ENCODE results near the gene CCDC89. TPM values are rescaled to one million over a fixed set of nuclear protein-coding genes. Genes with fewer than 3 reads are reported as not detected.
"Not testable (repeated sequence)": the region's sequence is repeated elsewhere in the genome, so short reads cannot be mapped to it uniquely, and the experiment has no call there.

The CCDC89 gene
- total and polyA plus RNA-seq, 7 donors: 0.13 to 2.0 (median 0.31) TPM; not detected in 1

GRCh38 chr11:85661972-85662664 is 23.9 kb downstream of the CCDC89 start:
- intact Hi-C loops (cut with DNase I): loop anchor here in 1 of 2 donors (5.0 kb wide), 1 partner anchor 35 kb away; the partner anchor contains the start of genes DLG2 and TMEM126B
- Histone ChIP-seq H3K27ac (peak overlapping the region; percentile 34), H3K4me1 (peaks cover 47% of the 10 kb centered on the region)

GRCh38 chr11:85658180-85658579 is 27.8 kb downstream of the CCDC89 start:
- ATAC-seq: no peak
- no peaks in the 10 kb centered on the region for H3K9me3 ChIP-seq
- no peak for DNase-seq
- peaks cover 0 to 84% of the 10 kb centered on the region in 2 donors for H3K36me3 ChIP-seq (ENCODE audit: insufficient read depth in 1 of 2, low read depth in 1 of 2)
- H3K4me1 ChIP-seq: peaks cover 52% of the 10 kb centered on the region
- intact Hi-C loops (cut with DNase I): no loop called here
- TF ChIP-seq, protein P1, sequence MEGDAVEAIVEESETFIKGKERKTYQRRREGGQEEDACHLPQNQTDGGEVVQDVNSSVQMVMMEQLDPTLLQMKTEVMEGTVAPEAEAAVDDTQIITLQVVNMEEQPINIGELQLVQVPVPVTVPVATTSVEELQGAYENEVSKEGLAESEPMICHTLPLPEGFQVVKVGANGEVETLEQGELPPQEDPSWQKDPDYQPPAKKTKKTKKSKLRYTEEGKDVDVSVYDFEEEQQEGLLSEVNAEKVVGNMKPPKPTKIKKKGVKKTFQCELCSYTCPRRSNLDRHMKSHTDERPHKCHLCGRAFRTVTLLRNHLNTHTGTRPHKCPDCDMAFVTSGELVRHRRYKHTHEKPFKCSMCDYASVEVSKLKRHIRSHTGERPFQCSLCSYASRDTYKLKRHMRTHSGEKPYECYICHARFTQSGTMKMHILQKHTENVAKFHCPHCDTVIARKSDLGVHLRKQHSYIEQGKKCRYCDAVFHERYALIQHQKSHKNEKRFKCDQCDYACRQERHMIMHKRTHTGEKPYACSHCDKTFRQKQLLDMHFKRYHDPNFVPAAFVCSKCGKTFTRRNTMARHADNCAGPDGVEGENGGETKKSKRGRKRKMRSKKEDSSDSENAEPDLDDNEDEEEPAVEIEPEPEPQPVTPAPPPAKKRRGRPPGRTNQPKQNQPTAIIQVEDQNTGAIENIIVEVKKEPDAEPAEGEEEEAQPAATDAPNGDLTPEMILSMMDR (IDR thresholded peaks at IDR 0.05): no peak
- no peak overlapping the region for H3K4me3 ChIP-seq
- no peaks in the 10 kb centered on the region for H3K27me3 ChIP-seq (ENCODE audit: insufficient read depth in 3 of 3, low read length in 2 of 3)
- no peak overlapping the region for H3K27ac ChIP-seq
- WGBS, 3 donors: 31 to 60% (median 47%) methylated on average over 1 of the region's 1 CpG

More at GRCh38 chr11:85661972-85662664, 23.9 kb downstream of the CCDC89 start:
- DNase-seq (no peak), ATAC-seq (no peak)
- Histone ChIP-seq H3K9me3 (no peaks in the 10 kb centered on the region), H3K27me3 (ENCODE audit: insufficient read depth in 3 of 3, low read length in 2 of 3) (no peaks in the 10 kb centered on the region), H3K4me3 (peak overlapping the region; percentile 94), H3K36me3 (ENCODE audit: insufficient read depth in 1 of 2, low read depth in 1 of 2) (peaks cover 0 to 45% of the 10 kb centered on the region in 2 donors)
- TF ChIP-seq, protein P1 (IDR thresholded peaks at IDR 0.05): no peak
- WGBS, 3 donors: 5 to 9% (median 7%) methylated on average over 4 of the region's 4 CpGs

DNA sequence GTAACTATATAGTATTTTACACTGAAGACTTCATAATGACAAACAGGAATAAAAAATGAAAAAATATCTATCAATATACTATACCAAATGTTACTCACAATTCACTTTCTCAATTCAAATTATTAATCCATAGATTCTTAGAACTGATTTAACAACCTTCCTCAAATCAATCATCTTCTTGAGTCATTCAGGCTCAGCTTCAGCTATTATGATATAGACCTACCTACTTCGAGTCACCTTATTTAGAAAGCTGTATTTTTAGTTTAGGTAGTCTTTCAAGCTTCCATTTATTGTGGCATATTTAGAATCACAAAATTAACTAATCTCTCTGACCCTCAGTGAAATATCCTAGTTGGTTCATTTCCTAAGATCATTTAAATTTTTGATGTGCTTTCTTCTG is 29.2 kb downstream of the CCDC89 start:
- DNase-seq (no peak), ATAC-seq (no peak)
- H3K4me3 ChIP-seq: no peak overlapping the region
- intact Hi-C loops (cut with DNase I): no loop called here
- TF ChIP-seq, protein P1 (IDR thresholded peaks at IDR 0.05): no peak
- H3K27ac ChIP-seq: no peak overlapping the region
- H3K4me1 ChIP-seq: peaks cover 47% of the 10 kb centered on the region
- WGBS, 3 donors: 84 to 91% (median 87%) methylated on average over 1 of the region's 1 CpG
- H3K36me3 ChIP-seq (ENCODE audit: insufficient read depth in 1 of 2, low read depth in 1 of 2): peaks cover 0 to 91% of the 10 kb centered on the region in 2 donors
- H3K27me3 ChIP-seq (ENCODE audit: insufficient read depth in 3 of 3, low read length in 2 of 3): no peaks in the 10 kb centered on the region
- no peaks in the 10 kb centered on the region for H3K9me3 ChIP-seq

DNA sequence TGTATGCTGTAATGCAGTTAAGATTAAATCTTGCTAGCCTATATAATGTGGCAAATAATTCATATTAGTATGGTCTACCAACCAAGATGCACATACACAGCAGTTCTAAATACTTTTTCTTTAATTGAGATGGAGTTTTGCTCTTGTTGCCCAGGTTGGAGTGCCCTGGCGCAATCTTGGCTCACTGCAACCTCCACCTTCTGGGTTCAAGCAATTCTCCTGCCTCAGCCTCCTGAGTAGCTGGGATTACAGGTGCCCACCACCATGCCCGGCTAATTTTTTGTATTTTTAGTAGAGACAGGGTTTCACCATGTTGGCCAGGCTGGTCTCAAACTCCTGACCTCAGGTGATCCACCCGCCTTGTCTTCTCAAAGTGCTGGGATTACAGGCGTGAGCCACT is 31.7 kb downstream of the CCDC89 start:
- DNase-seq; H3K27ac ChIP-seq; H3K4me3 ChIP-seq; ATAC-seq; H3K9me3 ChIP-seq; intact Hi-C loops (cut with DNase I); H3K27me3 ChIP-seq (ENCODE audit: insufficient read depth in 3 of 3, low read length in 2 of 3): not testable (repeated sequence)
- peaks cover 26% of the 10 kb centered on the region for H3K4me1 ChIP-seq
- peaks cover 0 to 76% of the 10 kb centered on the region in 2 donors for H3K36me3 ChIP-seq (ENCODE audit: insufficient read depth in 1 of 2, low read depth in 1 of 2)
- 95 to 99% (median 98%) methylated on average over 3 to 4 of the region's 4 CpGs for WGBS, 3 donors

DNA sequence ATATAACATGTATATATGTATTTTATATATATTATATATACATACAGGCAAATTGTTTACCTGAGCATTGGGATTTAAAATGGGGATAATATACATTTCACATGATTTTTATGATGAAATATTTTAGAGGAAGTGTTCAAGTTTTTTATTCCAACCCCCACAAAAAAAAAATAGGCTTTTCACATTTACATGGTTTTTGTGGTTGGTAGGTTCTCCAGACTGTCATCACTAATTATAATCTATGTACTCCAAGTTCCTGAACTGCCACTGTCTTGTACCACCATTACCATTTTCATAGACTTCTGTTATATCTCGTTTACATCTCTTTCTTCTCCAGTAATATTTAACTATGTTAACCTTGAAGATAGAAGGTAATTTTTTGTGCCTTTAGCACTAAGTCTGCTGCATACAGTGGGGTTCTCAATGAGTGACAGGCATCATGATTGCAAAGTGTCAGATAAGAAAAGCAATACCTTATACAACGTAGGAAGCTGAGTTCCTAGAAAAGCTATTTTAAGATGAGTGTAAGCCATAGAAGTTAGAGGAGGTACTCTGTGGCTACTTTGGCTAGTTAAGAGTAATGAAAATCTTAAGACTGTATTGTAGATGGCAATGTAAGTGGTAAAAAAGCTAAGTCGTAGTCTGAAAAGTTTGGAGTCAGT is 33.1 kb downstream of the CCDC89 start:
- Histone ChIP-seq H3K27me3 (ENCODE audit: insufficient read depth in 3 of 3, low read length in 2 of 3) (no peaks in the 10 kb centered on the region), H3K9me3 (no peaks in the 10 kb centered on the region), H3K27ac (no peak overlapping the region), H3K36me3 (ENCODE audit: insufficient read depth in 1 of 2, low read depth in 1 of 2) (peaks cover 0 to 66% of the 10 kb centered on the region in 2 donors), H3K4me1 (peaks cover 26% of the 10 kb centered on the region), H3K4me3 (no peak overlapping the region)
- DNase-seq: no peak
- intact Hi-C loops (cut with DNase I): no loop called here
- TF ChIP-seq, protein P1 (IDR thresholded peaks at IDR 0.05): no peak
- 47 to 64% (median 47%) methylated on average over 3 of the region's 3 CpGs for WGBS, 3 donors
- ATAC-seq: no peak

All from psoas muscle (tissue), 8 donors.